Pancreas (tissue), 10 donors: Measurements from ENCODE around the gene SLC38A5. TPM values are rescaled to one million over a fixed set of nuclear protein-coding genes. Genes with fewer than 3 reads are reported as not detected.

Experiments
- ATAC-seq, 4 donors: fragments of 200-7000 bp; cut with Tn5 transposase; one replicate each; pipeline versions ENCODE4 v1.8.0 to v1.9.1; 2020; ENCODE audit warnings: mild to moderate bottlenecking in 4 of 4, moderate library complexity in 4 of 4
- DNase-seq, 6 donors: peaks; one replicate each; pipeline ENCODE4 v3.0.0-alpha.2; 2020
- FAIRE-seq: peaks from 2 replicates; lab custom pipeline; 2012; peaks lifted over from hg19 to GRCh38; lab: Jason Lieb, UNC
- H3K27ac ChIP-seq, 4 donors: fragments of 200-600 bp; sonication (generic); 1 replicate in 3 of 4; 2 replicates in 1 of 4; pipeline versions ENCODE4 v1.5.0 to v1.8.0; 2020
- H3K27me3 ChIP-seq, 4 donors: fragments of 200-600 bp; one replicate each; pipeline ENCODE4 v1.8.0; 2021
- H3K36me3 ChIP-seq, 3 donors: fragments of 200-600 bp; sonication (generic) in 1 of 3; one replicate each; pipeline versions ENCODE4 v1.5.0 to v1.8.0; 2020 to 2021
- H3K4me1 ChIP-seq, 3 donors: fragments of 200-600 bp; one replicate each; pipeline ENCODE4 v1.8.0; 2021
- H3K4me3 ChIP-seq, 4 donors: fragments of 200-600 bp; sonication (generic) in 2 of 4; one replicate each; pipeline versions ENCODE4 v1.5.0 to v1.8.0; 2020 to 2021
- H3K9me3 ChIP-seq, 4 donors: fragments of 200-600 bp; one replicate each; pipeline ENCODE4 v1.8.0; 2021
- CTCF ChIP-seq, 4 donors: fragments of 200-600 bp; sonication (generic) in 3 of 4; IDR thresholded peaks; one replicate each; pipeline versions ENCODE4 v1.5.0 to v1.8.0; 2021; ENCODE audit warnings: antibody characterized with exemption in 4 of 4
- WGBS, 2 donors: extraction: QIAGEN DNeasy Blood & Tissue Kit; methylation state at CpG; one replicate each; pipeline ENCODE4 v1.1.7; 2013; 5-methylcytosine and 5-hydroxymethylcytosine counted together
- intact Hi-C, 3 donors: fragments of 100-400 bp; cut with DNase I; formaldehyde crosslinking; loops; one replicate each; pipeline versions ENCODE4 v1.11.1 to v1.14.2; 2022
- polyA plus RNA-seq, 2 donors: library from polyadenylated mRNA; stranded (reverse); fragments of 200-250 nt; gene quantifications; one replicate each; pipeline ENCODE4 v1.2.3, GENCODE V29; 2013
- total RNA-seq, 6 donors: library from RNA; stranded (reverse); fragmentation: NEBNext Ultra II Directional in 4 of 6; extraction: Animal tissue kit (Norgen Biotek cat#: 25700) in 4 of 6; gene quantifications; one replicate each; pipeline versions ENCODE4 v1.2.1 to v1.2.4, GENCODE V29; 2021 to 2023
- donor health status: healthy with polysubstance abuse.
- donor health status: DM: no; HTN: no; CAD: no; lungs with moderate emphysema.
- donor health status: DM: no; HTN: no; CAD: no.
- donor health status: control.
- donor health status: control.
- donor health status: Bipolar disorder and iron deficiency.
- donor health status: DM: yes; HTN: yes; CAD: no.
- donor health status: DM: no; HTN: no; CAD: no.
- donor health status: DM: no; HTN: no; CAD: no.
- donor health status: DM: yes; HTN: yes; CAD: no.

Gene SLC38A5
- total and polyA plus RNA-seq, 8 donors, result 63.3 to 373 (median 150) TPM

GRCh38 chrX:48468693-48469691, 1.1 kb downstream of the SLC38A5 start:
- no peak for FAIRE-seq
- H3K36me3 ChIP-seq, result no peaks in the 10 kb centered on the region
- no peak for TF ChIP-seq CTCF (IDR thresholded peaks at IDR 0.05)
- peak in 1 of 6 donors; percentile 13 for DNase-seq
- peak overlapping the region in 2 of 4 donors; percentile 58 to 60 for H3K27ac ChIP-seq
- H3K4me3 ChIP-seq, result peak overlapping the region in 2 of 4 donors; percentile 38 to 41
- no peaks in the 10 kb centered on the region for H3K4me1 ChIP-seq
- H3K9me3 ChIP-seq, result no peaks in the 10 kb centered on the region
- 25 to 36% methylated on average over 23 of the region's 23 CpGs for WGBS, 2 donors
- H3K27me3 ChIP-seq, result no peaks in the 10 kb centered on the region
- ATAC-seq, result no peak
- intact Hi-C loops, result no loop called here

- no peak for FAIRE-seq
- 7 to 23% methylated on average over 13 to 16 of the region's 18 CpGs for WGBS, 2 donors
- no peaks in the 10 kb centered on the region for H3K9me3 ChIP-seq
- peak; percentile 51 to 72 (median 66) for ATAC-seq
- no peaks in the 10 kb centered on the region for H3K4me1 ChIP-seq
- peak overlapping the region in 2 of 4 donors; percentile 58 to 60 for H3K27ac ChIP-seq
- no peaks in the 10 kb centered on the region for H3K27me3 ChIP-seq
- H3K36me3 ChIP-seq, result no peaks in the 10 kb centered on the region
- TF ChIP-seq CTCF (IDR thresholded peaks at IDR 0.05), result no peak
- intact Hi-C loops, result no loop called here
- DNase-seq, result peak; percentile 59 to 86 (median 66)
- H3K4me3 ChIP-seq, result peak overlapping the region in 3 of 4 donors; percentile 14 to 41 (median 38)
These were observed 1.8 kb downstream of the SLC38A5 start for GRCh38 chrX:48468247-48468671.

GRCh38 chrX:48467281-48467761, 2.7 kb downstream of the SLC38A5 start:
- Histone ChIP-seq H3K27ac (peak overlapping the region in 2 of 4 donors; percentile 58 to 60), H3K27me3 (no peaks in the 10 kb centered on the region), H3K4me1 (no peaks in the 10 kb centered on the region), H3K4me3 (peak overlapping the region in 3 of 4 donors; percentile 14 to 41 (median 38)), H3K9me3 (no peaks in the 10 kb centered on the region), H3K36me3 (no peaks in the 10 kb centered on the region)
- DNase-seq (peak in 1 of 6 donors; percentile 11), FAIRE-seq (no peak), ATAC-seq (peak in 2 of 4 donors; percentile 7 to 16)
- 39 to 40% methylated on average over 9 to 10 of the region's 10 CpGs for WGBS, 2 donors
- TF ChIP-seq CTCF (IDR thresholded peaks at IDR 0.05), result no peak
- intact Hi-C loops, result no loop called here

- no peaks in the 10 kb centered on the region for H3K27me3 ChIP-seq
- peak overlapping the region in 2 of 4 donors; percentile 38 to 41 for H3K4me3 ChIP-seq
- H3K4me1 ChIP-seq, result no peaks in the 10 kb centered on the region
- no peak for FAIRE-seq
- peak in 4 of 6 donors; percentile 50 to 85 (median 64) for DNase-seq
- no peaks in the 10 kb centered on the region for H3K9me3 ChIP-seq
- intact Hi-C loops, result no loop called here
- WGBS, 2 donors, result 53 to 68% methylated on average over 10 of the region's 10 CpGs
- TF ChIP-seq CTCF (IDR thresholded peaks at IDR 0.05), result peak in 2 of 4 donors; percentile 7 to 28
- H3K36me3 ChIP-seq, result no peaks in the 10 kb centered on the region
- ATAC-seq, result peak; percentile 61 to 73 (median 66)
- H3K27ac ChIP-seq, result peak overlapping the region in 1 of 4 donors; percentile 58
These were observed 3.4 kb downstream of the SLC38A5 start for GRCh38 chrX:48466696-48467095.
